ENCODE results near the gene SMURF2. TPM values are rescaled to one million over a fixed set of nuclear protein-coding genes. Genes with fewer than 3 reads are reported as not detected.
"Not testable (repeated sequence)": the region's sequence is repeated elsewhere in the genome, so short reads cannot be mapped to it uniquely, and the experiment has no call there.

SMURF2 gene
- 43.1 TPM for total RNA-seq

DNA sequence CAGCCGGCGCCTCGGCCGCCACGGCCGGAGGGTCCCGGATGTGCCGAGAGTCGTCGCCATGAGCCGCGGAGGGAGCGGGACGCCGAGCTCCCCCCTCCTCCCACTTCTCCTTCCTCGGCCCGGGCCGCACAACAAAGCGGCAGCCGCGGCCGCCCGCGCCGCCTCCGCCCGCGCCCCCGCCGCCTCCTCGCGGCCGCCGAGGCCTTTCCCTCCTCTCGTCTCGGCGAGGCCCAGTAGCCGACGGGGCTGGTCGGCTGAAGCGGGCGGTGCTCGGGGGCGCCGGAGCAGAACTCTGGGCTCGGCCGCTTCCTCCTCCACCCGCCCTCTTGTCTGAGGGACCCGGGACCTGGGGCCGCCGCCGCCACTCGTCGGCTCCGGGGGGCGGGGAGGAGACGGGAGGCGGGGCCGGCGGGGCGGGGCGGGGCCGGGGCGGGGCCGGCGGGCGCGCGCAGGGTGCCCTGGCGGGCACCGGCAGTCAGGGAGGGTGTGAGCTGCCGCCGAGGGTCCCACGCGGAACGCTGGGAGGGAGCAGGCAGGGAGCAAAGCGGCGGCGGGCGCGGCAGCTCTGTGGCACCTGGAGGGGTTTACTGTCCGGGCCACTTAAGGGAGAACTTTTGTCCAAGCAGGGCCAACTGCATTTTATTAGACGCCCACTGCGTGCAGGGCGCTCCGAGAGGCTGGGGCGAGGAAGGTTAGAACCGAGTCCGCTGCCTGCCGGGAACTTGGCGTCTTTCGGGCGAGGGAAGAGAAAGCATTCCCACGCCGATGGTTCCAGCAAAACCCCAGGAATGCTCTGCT is at the start of gene SMURF2:
TSS of gene SMURF2 (minus strand) at position 332 of the 798 bp plus-strand sequence. CDS start 427 bp downstream, outside the sequence.
- peak; percentile 83 for DNase-seq

DNA sequence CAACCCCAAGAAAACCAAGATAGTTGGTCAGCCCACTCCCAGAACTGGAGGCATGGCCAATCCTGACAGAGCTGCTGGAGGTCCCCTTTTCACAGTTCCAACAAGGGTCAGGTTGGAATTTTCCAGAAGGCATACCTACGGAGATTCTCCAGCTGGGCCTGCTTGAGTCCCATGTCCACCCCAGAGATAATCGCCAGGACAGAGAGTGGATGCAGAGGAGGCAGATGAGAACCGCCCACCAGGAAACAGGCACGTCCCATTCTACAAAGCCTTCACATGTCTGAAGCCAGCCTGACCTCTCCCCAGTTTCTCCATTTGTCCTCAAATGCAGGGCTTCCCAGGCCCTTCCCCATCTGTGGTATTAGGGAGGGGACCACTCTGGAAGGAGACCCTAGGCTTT is 47.4 kb upstream of the SMURF2 start:
- DNase-seq = no peak

DNA sequence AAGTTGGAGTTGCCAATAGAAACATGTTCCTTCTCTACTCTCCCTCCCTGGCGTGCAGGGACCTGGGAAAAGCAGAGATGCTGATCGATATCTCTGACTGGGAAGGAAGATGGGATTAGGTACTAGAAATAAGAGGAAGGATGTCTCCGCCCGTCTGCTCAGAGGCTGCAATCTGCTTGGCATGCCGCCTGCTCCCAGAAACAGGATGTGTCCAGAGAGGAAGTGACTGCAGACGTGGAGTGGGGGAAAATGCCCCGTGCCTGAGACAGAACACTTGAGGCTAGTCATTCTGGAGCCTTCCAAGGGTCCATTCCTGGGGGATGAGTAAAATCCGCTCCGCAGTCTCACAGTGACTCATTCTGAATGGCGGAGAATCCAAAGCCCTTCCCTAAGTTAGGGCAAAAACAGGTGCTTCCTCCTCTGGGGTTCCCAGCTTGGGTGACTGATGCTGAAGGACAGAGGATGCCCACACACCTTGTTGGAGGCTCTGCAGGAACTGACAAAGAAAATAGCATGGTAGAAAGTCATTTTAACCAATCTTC is 45.0 kb upstream of the SMURF2 start:
- peak; percentile 70 for DNase-seq

DNA sequence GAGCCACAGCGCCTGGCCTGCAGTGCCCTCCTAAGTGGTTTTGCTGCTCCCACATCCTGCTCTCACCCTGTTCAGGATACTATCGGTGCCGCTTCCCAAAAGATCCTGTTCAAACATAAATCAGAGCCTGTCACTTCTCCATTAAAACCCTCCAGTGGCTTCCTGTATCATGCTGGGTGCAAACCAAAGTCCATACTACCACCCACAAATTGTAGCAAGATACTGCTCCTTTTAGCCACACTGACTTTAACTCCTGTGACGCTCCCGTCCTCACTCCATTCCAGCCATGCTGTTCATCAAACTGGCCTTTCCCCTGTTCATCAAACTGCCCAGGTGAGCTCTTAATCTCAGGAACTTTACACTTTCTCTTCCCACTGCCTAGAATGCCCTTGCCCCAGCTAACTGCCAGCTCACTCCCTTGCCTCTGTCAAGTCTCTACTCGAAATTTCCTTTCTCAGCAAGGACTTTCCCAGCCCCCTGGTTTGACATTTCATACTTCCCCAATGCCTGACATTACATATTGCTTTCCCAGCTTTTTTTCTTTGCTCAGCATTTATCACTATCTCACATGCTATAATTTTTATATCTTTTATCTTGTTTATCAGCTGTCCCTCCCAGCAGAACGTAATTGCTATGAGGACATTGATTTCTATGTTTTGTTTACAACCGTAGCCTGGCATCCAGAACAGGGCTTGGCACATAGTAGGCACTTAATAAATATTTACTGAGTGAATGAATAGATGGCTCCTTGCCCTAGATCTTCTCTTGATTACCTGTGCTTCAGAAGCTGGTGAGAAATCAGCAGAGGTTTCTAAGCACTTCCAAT is 44.3 kb upstream of the SMURF2 start:
- DNase-seq = no peak

DNA sequence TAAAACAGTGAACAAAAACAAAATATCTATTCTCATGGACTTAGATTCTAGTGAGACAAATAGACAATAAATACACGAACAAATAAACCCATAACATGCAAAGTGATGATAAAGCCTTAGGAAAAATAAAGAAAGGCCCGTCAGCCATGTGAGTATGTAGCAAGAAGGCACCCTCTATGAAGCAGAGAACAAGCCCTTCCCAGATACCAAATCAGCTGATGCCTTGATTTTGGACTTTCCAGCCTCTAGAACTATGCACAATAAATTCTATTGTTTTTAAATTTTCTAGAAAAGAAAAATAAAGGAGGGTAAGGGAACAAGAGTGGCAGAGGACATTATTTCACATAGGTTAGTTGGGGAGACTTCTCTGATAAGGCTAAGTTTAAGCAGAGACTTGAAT is 40.7 kb upstream of the SMURF2 start:
- no peak for DNase-seq

DNA sequence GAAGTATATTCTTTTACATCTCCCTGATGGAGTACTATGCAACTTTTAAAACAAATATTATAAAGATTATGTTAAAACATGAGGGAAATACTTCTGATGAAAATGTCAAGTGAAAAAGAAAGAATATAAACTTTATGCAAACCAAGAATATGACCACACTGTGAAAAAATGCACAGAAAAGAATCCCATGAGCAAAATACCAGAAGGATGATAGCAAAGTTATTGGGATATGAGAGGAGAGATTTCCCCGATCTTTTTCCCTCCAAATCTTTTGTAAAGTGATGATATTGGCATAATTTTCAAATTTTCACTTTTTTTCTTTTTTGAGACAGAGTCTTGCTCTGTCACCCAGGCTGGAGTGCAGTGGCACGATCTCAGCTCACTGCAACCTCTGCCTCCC is 36.6 kb upstream of the SMURF2 start:
- DNase-seq = no peak

DNA sequence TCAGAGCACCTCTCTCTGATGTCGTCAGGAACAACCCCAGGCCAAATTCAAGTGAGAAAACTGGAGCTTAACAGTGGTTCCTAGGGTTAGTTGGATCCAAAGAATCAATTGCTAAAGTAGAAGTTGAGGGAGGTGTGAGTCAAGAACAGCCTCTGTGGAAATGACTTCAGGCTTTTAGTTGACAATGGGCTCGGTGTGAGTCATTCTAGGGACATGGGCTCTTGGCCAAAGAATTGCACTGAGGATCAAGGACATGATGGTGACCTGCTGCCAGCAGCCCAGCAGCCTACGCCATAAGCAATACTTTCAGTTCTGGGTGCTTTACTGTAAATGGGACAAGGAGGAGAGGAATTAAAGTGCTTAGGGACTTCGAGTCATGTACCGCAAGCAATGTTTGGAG is 32.1 kb upstream of the SMURF2 start:
- no peak for DNase-seq

DNA sequence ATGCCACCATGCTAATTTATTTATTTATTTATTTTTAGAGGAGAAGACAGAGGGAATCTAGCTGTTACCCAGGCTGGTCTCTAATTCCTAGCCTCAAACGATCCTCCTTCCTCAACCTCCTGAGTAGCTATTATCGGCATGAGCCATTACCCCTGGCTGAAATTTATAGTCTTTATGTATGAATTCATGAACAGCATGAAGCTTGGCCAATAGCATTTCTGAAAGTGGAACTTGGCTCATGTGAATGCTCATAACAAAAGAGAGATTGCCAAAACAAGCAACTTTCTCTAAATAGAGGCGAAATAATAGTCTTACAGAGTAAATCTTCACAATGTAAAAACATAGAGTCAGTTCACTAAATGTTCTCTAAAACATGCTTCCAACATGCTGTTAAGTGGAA is 30.1 kb upstream of the SMURF2 start:
- DNase-seq = no peak

DNA sequence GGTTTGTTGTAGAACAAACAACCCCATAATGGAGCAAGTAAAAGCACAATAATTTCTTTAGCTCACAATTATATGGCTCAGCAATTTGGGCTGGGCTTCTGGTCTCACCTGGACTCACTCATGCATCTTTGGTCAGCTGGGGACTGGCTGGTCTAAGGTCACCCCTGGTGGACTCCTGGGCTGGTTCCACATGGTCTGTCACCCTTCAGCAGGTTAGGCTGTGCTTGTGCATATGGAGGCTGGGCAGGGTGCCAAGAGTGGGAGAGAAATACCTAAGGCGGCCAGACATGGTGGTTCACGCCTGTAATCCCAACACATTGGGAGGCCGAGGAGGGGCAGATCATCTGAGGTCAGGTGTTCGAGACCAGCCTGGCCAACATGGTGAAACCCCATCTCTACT is 27.0 kb upstream of the SMURF2 start:
- DNase-seq = no peak

DNA sequence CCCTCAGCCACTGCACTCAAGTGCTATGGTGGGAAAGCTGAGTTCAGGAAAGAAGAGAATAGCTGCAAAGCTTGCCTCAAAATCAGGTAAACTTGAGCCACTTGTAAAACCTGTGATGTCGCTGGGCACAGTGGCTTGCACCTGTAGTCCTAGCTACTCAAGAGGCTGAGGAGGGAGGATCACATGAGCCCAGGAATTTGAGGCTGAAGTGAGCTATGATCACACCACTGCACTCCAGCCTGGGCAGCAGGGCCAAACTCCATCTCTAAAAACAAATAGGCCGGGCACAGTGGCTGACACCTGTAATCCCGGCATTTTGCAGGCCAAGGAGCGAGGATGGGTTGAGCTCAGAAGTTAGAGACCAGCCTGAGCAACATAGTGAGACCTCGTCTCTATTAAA is 26.4 kb upstream of the SMURF2 start:
- DNase-seq = no peak

DNA sequence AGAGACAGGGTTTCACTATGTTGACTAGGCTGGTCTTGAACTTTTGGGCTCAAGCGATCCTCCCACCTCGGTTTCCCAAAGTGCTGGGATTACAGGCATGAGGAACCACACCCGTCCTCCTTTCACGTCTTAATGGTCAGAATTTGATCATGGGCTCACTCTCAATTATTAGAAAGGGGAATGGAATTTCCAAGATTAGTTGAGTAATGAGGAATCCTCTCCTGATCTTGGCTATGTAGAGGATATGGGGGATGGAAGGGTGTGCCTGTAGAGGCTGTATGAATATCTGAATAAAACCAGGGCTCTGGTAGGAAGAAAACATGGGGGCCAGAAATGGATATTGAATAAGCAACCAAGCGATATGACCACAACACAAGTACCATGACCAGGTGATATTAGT is 25.9 kb upstream of the SMURF2 start:
- no peak for DNase-seq

DNA sequence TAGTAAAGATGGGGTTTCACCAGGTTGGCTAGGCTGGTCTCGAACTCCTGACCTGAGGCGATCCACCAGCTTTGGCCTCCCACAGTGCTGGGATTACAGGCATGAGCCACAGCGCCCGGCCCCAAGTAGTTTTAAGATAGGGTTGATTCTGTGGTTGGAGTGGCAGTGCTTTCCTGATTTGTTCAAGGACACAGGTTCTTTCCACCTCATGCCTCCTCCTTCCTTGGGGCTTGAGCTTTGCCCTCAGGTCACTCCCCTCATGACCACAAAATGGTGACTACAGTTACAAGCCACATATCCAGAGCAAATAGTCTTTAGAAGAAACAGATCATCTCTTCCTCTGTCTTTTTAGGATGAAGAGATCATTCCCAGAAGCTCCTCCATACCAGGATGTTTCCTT is 25.3 kb upstream of the SMURF2 start:
- DNase-seq = no peak

DNA sequence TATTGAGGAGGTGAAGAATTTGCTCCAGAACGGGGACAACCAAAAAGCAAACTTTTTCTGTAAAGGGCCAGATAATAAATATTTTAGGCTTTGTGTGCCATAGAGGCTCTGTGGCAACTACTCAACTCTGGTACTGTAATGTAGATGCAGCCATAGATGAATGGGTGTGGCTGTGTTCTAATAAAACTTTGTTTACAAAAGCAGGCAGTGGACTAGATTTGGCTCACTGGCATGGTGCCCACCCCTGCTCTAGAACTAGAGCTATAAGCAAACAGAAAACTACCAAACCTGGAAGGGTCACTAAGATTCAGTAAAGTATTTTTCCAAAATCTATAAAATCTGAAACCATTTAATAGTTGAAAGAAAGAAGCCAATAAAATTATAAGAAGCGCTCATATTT is 24.6 kb upstream of the SMURF2 start:
- no peak for DNase-seq

DNA sequence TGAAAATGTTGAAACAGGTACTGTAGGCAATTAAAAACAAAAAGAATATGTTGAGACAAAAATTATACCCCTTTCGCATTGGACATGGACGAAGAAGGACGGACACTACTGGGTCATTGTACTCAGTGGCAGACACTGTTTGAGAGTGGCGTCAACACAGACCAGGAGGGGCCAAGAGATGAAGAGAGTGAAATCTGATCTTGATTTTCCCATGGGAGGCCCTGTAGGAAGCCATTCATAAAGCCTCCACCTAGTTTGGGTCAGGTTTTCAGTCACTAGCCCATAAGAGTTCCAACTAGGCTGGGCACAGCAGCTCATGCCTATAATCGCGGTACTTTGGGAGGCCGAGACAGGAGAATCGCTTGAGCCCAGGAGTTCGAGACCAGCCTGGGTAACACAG is 23.6 kb upstream of the SMURF2 start:
- no peak for DNase-seq

DNA sequence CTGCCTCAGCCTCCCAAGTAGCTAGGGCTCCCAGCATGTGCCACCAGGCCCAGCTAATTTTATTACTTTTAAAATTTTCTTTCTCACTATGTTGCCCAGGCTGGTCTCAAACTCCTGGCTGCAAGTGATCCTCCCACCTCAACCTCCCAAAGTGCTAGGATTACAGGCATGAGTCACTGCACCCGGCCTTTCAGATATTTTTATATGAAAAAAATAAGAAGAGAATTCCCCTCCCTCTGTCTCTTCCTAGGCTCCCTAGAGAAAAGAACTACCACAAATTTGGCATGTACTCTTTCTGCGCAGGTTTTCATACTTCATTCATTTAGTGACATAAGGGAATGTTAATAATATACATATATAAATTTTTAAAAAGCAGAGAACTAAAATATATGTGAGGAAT is 21.7 kb upstream of the SMURF2 start:
- DNase-seq = no peak

DNA sequence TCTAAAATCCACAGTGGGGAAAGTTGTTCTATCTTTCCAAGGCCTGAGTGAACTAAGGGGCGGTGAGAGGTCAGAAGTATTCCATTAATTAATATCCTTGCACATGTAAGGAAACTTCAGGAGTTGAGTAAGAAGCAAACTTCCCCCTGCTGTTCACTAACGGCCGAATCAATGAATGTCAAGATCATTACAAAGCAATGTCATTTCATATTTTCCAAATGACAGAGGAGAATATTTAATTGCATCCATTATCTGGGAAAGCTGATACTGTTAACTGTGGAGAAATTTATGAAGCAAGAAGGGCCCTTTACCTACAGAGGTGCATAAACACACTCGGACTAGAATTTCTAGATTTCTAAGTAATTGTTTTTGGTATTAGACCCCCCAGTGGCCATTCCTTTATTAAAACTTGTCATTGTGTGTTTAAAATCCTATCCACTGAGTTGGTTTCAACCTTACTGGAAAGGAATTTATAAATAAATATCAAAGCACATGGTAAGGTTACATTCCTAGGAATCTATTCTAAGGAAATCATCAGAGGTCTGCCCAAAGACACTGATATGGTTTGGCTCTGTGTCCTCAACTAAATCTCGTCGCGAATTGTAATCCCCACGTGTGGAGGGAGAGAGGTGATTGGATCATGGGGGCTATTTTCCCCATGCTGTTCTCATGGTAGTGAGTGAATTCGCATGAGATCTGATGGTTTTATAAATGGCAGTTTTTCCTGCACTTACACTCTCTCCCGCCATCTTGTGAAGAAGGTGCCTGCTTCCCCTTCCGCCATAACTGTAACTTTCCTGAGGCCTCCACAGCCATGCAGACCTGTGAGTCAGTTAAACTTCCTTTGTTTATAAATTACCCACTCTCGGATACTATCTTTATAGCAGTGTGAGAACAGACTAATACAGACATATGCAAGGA is 20.4 kb upstream of the SMURF2 start:
- no peak for DNase-seq

DNA sequence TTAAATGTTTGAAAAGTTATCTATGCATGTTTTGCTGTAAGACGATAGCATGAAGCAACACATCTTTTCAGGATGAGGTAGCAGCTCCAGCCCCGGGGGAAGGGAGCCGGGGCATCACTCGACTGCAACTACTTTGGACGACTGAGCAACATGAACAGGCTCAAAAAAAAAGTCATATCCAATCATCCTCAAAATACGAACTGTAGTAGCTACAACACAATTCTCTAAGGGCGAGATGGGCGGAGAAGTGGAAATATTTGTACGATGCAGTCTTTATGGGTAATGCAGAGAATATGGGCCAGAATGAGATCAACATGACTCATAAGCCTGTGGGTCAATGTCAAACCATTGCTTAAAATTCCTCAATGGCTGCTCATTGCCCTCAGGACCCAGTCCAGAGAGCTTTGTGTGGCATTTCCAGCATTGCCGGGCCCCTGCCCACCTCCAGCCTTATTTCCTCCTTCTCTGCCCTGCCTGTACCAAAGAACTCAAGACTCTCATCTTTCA is 17.7 kb upstream of the SMURF2 start:
- DNase-seq = peak; percentile 56

DNA sequence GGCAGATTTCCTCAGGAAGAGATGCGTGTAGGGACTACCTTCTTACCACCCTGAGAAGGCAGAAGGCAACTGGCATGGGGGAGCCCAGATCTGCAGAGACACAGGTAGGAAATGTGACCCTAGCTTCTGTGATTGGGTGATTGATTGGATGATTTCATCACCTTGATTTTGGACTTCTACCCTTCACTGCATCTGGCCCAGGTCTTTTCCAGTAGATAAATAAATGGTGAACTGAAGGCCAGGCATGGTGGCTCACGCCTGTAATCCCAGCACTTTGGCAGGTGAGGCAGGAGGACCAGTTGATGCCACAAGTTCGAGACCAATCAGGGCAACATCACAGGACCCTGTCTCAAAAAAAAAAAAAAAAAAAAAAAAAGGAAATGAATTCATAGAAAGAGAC is 14.7 kb upstream of the SMURF2 start:
- DNase-seq = no peak

DNA sequence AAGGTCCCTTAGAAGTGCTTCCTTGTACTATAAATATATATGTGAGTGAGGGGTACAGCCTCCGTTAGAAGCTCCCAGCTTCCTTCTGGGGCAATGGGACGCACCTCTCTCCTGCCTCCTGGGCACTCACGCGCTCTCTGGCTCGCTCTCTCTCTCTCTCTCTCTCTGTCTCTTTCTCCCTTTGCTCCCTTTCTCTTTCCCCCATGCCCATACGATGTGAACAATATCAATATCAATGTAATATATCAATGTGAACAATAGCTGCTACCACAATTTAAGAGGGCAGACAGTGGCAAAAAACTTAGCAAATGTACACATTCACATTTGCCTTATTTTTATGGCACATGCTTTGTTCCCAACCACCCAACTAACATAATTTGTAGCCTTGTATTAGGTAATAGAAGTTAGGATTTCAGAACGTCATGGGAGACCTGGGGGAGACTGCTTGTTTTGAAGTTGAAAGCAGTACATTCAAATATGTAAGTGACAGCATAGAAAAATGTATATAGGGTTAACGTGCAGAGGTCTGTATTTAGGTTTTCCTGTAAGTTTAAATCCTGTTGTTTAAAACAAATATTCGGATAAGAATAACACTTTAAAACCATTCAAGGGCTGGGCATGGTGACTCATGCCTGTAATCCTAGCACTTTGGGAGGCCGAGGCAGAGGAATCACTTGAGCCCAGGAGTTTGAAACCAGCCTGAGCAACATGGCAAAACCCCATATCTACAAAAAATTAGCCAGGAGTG is 8.9 kb upstream of the SMURF2 start:
- not testable (repeated sequence) for DNase-seq

DNA sequence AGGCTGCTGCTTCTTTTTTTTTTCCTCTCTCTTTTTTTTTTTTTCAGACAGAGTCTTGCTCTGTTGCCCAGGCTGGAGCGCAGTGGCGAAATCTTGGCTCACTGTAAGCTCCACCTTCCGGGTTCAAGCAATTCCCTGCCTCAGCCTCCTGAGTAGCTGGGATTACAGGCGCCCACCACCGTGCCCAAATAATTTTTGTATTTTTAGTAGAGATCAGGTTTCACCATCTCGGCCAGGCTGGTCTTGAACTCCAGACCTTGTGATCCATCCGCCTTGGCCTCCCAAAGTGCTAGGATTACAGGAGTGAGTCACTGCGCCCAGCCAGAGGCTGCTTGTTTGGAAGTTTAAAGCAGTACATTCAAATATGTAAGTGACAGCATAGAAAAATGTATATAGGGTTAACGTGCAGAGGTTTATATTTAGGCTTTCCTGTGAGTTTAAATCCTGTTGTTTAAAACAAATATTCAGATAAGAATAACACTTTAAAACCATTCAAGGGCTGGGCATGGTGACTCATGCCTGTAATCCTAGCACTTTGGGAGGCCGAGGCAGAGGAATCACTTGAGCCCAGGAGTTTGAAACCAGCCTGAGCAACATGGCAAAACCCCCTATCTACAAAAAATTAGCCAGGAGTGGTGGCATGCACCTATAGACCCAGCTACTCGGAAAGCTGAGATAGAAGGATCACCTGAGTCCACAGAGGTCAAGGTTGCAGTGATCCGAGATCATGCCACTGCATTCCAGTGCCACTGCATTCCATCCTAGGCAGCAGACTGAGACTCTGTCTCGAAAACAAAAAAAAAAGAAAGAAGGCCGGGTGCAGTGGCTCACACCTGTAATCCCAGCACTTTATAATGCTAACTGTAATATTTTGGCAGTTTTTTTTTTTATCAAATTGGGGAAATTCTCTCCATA is 6.0 kb upstream of the SMURF2 start:
- not testable (repeated sequence) for DNase-seq
